GM19193 (cell line): ENCODE results near the gene DIS3L2.

Experiments
- POLR2A ChIP-seq: IDR thresholded peaks from 4 replicates; pipeline ENCODE4 v1.6.1; 2011; ENCODE audit not compliant: insufficient read depth, insufficient read length; ENCODE audit errors: extremely low read depth

The DIS3L2 gene

GRCh38 chr2:231926761-231927565 lies 34.5 kb upstream of the DIS3L2 start:
- TF ChIP-seq POLR2A: no peak

GRCh38 chr2:231927566-231927890 lies 34.0 kb upstream of the DIS3L2 start:
- no peak for TF ChIP-seq POLR2A

GRCh38 chr2:231928481-231928880 lies 33.0 kb upstream of the DIS3L2 start:
- no peak for TF ChIP-seq POLR2A

GRCh38 chr2:231928901-231929725 lies 32.4 kb upstream of the DIS3L2 start:
- TF ChIP-seq POLR2A: no peak

- TF ChIP-seq POLR2A: no peak
These were observed 31.4 kb upstream of the DIS3L2 start for GRCh38 chr2:231929961-231930592.

- no peak for TF ChIP-seq POLR2A
These were observed 30.8 kb upstream of the DIS3L2 start for GRCh38 chr2:231930593-231931281.

GRCh38 chr2:231931481-231931915 lies 30.0 kb upstream of the DIS3L2 start:
- no peak for TF ChIP-seq POLR2A

GRCh38 chr2:231932711-231932970 lies 28.9 kb upstream of the DIS3L2 start:
- TF ChIP-seq POLR2A: no peak

GRCh38 chr2:231932985-231933915 lies 28.3 kb upstream of the DIS3L2 start:
- no peak for TF ChIP-seq POLR2A

GRCh38 chr2:231933916-231934401 lies 27.6 kb upstream of the DIS3L2 start:
- no peak for TF ChIP-seq POLR2A

GRCh38 chr2:231934441-231935206 lies 26.9 kb upstream of the DIS3L2 start:
- no peak for TF ChIP-seq POLR2A

- TF ChIP-seq POLR2A: no peak
These were observed 26.3 kb upstream of the DIS3L2 start for GRCh38 chr2:231935207-231935524.

- TF ChIP-seq POLR2A: no peak
These were observed 25.7 kb upstream of the DIS3L2 start for GRCh38 chr2:231935815-231936214.

GRCh38 chr2:231936491-231936890 lies 25.0 kb upstream of the DIS3L2 start:
- no peak for TF ChIP-seq POLR2A

- no peak for TF ChIP-seq POLR2A
These were observed 24.5 kb upstream of the DIS3L2 start for GRCh38 chr2:231937057-231937456.
